BE2C (cell line): Measurements from ENCODE around the gene PODXL2.
A peak's percentile ranks its signal among the peaks of the same experiment; 100 is the strongest.

ENCODE experiments used
- DNase-seq: peaks from one replicate; pipeline ENCODE4 v3.0.0-alpha.2; 2020
- H3K27me3 ChIP-seq: fragments of 250-450 bp; sonication (Bioruptor Pico); 2 replicates; pipeline ENCODE4 v1.5.1; 2020; ENCODE audit warnings: mild to moderate bottlenecking
- H3K36me3 ChIP-seq: fragments of 250-450 bp; sonication (Bioruptor Pico); 2 replicates; pipeline ENCODE4 v1.5.1; 2020; ENCODE audit warnings: mild to moderate bottlenecking
- H3K4me1 ChIP-seq: fragments of 250-450 bp; sonication (Bioruptor Pico); 2 replicates; pipeline ENCODE4 v1.5.1; 2020
- H3K4me3 ChIP-seq: 2 replicates; pipeline ENCODE4 v1.5.1; 2011; ENCODE audit warnings: low read depth, low read length
- H3K9me3 ChIP-seq: fragments of 250-450 bp; sonication (Bioruptor Pico); 2 replicates; pipeline ENCODE4 v1.5.1; 2020
- CTCF ChIP-seq: IDR thresholded peaks from 2 replicates; pipeline ENCODE4 v1.5.1; 2012; ENCODE audit warnings: mild to moderate bottlenecking, low read depth, low read length

The PODXL2 gene

GRCh38 chr3:127593178-127593577 lies 35.8 kb upstream of the PODXL2 start:
- no peak for DNase-seq

GRCh38 chr3:127595303-127595702 lies 33.7 kb upstream of the PODXL2 start:
- DNase-seq: no peak
- Histone ChIP-seq H3K4me1 (0 out of 2 replicates have a peak, but pooled peaks cover 3% of the 10 kb centered on the region), H3K9me3 (no peaks in the 10 kb centered on the region), H3K36me3 (peaks cover 13% of the 10 kb centered on the region), H3K4me3 (no peak overlapping the region), H3K27me3 (no peaks in the 10 kb centered on the region)
- TF ChIP-seq CTCF: no peak

More at GRCh38 chr3:127593178-127593577, 35.8 kb upstream of the PODXL2 start:
- Histone ChIP-seq H3K4me1 (peaks cover 2% of the 10 kb centered on the region; the same call in 1 of the 2 replicates), H3K27me3 (no peaks in the 10 kb centered on the region), H3K36me3 (no peaks in the 10 kb centered on the region; the same call in 1 of the 2 replicates), H3K4me3 (no peak overlapping the region), H3K9me3 (no peaks in the 10 kb centered on the region)
- TF ChIP-seq CTCF: no peak

GRCh38 chr3:127597020-127597771 lies 31.8 kb upstream of the PODXL2 start:
- Histone ChIP-seq H3K4me3 (no peak overlapping the region), H3K9me3 (no peaks in the 10 kb centered on the region), H3K27me3 (no peaks in the 10 kb centered on the region), H3K36me3 (peaks cover 28% of the 10 kb centered on the region), H3K4me1 (0 out of 2 replicates have a peak, but pooled peaks cover 3% of the 10 kb centered on the region)
- DNase-seq: no peak
- TF ChIP-seq CTCF: no peak

- Histone ChIP-seq H3K4me3 (peak overlapping the region; percentile 65), H3K9me3 (no peaks in the 10 kb centered on the region), H3K27me3 (no peaks in the 10 kb centered on the region), H3K36me3 (peaks cover 42% of the 10 kb centered on the region), H3K4me1 (0 out of 2 replicates have a peak, but pooled peaks cover 3% of the 10 kb centered on the region)
- no peak for TF ChIP-seq CTCF
- DNase-seq: no peak
Measured at GRCh38 chr3:127598841-127599570, 30.0 kb upstream of the PODXL2 start.

GRCh38 chr3:127600749-127601456 lies 28.1 kb upstream of the PODXL2 start:
- no peaks in the 10 kb centered on the region for H3K27me3 ChIP-seq
- no peaks in the 10 kb centered on the region for H3K9me3 ChIP-seq
- DNase-seq: no peak
- peaks cover 59% of the 10 kb centered on the region for H3K36me3 ChIP-seq
- H3K4me3 ChIP-seq: no peak overlapping the region
- H3K4me1 ChIP-seq: 0 out of 2 replicates have a peak, but pooled peaks cover 3% of the 10 kb centered on the region
- TF ChIP-seq CTCF: no peak
